Activated T-cell treated with anti-CD3 and anti-CD28 coated beads for 24 hours (primary cell): ENCODE measurements around the gene TESK2.
"Not testable (repeated sequence)": the region's sequence is repeated elsewhere in the genome, so short reads cannot be mapped to it uniquely, and the experiment has no call there.

Source experiments
- DNase-seq: peaks from one replicate; pipeline ENCODE4 v3.0.0-alpha.2; 2020; ENCODE audit warnings: low read depth

The TESK2 gene

GRCh38 chr1:45411510-45411899, 79.5 kb downstream of the TESK2 start:
- no peak for DNase-seq

DNA sequence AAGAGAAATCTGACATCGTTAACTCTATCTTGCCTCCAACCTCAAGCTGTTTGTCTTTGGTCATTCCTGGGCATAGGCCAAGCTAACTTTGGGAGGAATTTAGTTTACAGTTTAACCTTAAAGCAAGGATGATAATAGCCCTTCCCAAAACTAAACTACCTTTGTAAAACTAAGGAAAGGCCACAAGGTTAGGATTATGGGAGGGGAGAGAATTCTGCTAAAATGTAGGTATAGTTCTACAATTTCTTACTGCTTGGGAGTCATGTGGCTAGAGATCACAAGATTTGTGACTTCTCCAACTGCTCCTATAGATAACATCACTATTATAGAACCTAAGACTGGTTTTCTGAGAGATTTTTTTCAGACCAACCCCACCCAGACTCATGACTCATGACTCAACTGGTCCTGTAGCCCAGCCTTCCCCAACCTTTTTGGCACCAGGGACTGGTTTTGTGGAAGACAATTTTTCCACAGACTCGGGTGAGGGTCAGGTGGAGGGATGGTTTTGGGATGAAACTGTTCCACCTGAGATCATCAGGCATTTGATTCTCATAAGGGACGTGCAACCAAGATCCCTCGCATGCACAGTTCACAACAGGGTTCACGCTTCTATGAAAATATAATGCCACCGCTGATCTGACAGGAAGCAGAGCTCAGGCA, 80.0 kb downstream of the TESK2 start:
- DNase-seq, result no peak

DNA sequence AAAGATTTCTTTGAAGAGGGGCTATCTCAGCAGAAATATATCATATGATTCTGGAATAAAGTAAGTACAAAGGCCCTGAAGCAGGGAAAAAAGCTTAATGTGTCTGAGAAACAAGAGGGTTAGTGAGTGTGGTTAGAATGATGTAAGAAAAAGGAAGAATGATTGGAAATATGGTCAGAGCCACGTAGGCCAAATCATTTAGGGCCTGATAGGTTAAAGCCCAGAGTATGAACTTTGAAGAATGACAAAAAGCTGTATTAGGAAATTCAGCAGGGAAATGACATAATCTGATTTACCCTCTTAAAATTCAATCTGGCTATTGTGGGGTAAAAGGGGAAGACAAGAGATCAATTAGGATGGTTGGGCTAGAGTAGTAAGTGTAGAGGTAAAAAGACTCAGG, 81.7 kb downstream of the TESK2 start:
- DNase-seq, result no peak

- DNase-seq, result no peak
Observed at GRCh38 chr1:45407629-45408287, 83.2 kb downstream of the TESK2 start.

DNA sequence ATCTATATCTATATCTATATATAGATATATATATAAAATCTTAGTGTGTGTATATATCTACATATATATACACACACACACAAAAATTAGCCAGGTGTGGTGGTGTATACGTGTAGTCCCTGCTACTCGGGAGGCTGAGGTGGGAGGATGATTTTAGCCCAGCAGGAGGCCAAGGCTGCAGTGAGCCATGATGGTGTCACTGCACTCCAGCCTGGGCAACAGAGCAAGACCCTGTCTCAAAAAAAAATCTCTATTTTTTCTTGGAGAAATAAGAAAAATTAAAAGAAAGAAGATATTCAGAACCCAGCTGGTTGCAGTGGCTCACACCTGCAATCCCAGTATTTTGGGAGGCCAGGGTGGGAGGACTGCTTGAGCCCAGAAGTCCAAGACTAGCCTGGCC, 85.3 kb downstream of the TESK2 start:
- no peak for DNase-seq

DNA sequence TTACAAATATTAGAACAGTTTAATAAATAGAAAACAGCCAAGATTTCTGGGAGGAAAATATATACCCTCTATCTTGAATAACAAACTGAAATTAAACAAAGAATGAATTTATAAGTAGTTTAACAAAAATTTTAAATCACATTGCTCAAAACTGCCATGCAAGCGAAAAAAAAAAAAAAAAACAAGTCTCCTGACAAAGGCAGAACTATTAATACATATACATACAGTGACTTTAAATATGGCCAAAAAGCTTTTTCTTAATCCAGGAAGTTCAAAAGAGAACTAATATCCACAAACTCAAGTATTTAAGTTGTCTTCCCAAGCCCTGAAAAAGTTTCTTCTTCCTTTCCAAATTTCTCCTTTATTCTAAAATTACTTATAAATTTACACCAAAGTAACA, 87.2 kb downstream of the TESK2 start:
- DNase-seq, result no peak

- DNase-seq, result no peak
Observed at GRCh38 chr1:45403298-45403697, 87.7 kb downstream of the TESK2 start.

DNA sequence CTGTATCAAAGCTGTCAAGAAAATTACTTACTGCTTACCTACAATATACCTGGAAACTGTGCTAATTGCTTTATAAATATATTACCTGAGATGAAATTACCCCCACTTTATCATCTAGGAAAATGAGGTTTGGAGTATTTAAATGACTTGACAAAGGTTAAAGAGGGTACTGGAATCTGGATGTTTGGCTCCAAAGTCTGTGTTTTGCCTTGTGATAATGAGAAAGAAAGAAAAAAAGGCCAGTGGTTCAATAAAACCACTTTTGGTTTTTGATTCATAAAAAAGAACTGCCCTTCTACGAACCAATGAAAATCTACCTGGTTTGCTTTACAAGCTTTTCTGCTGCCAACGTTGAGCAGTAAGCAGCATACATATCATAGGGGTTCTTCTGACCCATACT, 89.4 kb downstream of the TESK2 start:
- DNase-seq, result no peak

DNA sequence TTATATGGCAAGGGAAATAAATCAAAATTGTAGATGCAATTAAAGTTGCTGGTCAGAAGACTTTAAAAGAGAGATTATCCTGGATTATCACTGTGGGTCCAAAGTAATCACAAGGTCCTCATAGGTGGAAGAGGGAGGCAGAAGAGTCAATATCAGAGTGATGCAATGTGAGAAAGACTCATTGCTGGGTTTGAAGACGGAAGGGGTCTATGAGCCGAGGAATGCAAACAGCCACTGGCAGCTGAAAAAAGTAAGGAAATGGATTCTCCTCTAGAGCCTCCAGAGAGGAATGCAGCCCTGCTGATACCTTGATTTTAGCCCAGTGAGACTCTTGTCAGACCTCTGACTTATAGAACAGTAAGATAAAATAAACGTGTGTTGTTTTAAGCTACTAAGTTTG, 90.9 kb downstream of the TESK2 start:
- DNase-seq, result no peak

GRCh38 chr1:45397285-45397684, 93.7 kb downstream of the TESK2 start:
- DNase-seq, result no peak

DNA sequence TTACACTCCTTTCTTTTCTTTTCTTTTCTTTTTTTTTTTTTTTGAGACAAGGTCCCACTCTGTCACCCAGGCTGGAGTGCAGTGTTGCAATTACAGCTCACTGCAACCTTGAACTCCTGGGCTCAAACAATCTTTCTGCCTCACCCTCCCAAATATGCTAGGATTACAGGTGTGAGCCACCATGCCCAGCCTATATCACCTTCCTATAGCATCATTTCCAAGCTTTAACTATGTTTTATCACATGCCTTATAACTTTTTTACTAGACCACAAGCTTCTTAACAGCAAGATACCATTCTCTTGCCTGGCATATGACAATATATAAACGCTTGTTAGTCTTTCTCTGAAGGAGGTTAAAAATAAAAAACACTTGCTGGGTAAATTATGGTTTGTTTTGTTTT, 95.4 kb downstream of the TESK2 start:
- no peak for DNase-seq

DNA sequence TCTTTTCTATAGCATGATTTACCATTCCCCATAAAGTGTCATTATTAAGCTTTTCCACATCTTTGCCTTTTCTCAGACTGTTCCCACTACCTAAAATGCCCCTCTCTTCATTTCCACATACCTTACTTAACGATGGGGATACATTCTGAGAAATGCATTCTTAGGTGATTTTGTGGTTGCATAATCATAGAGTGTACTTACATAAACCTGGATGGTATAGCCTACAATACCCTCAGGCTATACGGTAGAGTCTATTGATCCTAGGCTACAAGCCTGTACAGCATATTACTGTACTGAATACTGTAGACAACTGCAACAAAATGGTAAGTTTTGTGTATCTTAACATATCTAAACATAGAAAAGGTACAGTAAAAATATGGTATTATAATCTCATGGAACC, 95.9 kb downstream of the TESK2 start:
- no peak for DNase-seq

GRCh38 chr1:45394342-45394741, 96.6 kb downstream of the TESK2 start:
- no peak for DNase-seq

- no peak for DNase-seq
Observed at GRCh38 chr1:45393718-45394302, 97.2 kb downstream of the TESK2 start.

DNA sequence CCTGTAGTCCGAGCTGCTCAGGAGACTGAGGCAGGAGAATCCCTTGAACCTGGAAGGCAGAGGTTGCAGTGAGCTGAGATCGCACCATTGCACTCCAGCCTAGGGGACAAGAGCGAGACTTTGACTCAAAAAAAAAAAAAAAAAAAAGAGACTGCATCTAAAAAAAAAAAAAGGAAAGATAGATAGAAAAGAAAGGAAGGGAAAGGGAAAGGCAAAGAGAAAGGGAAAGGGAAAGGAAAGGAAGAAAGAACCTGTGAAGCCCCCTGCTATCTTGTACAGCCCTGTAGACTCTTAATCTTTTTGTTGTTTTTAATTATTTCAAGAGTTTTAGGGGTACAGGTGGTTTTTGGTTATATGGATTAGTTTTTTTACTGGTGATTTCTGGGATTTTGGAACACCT, 104.7 kb downstream of the TESK2 start:
- no peak for DNase-seq

DNA sequence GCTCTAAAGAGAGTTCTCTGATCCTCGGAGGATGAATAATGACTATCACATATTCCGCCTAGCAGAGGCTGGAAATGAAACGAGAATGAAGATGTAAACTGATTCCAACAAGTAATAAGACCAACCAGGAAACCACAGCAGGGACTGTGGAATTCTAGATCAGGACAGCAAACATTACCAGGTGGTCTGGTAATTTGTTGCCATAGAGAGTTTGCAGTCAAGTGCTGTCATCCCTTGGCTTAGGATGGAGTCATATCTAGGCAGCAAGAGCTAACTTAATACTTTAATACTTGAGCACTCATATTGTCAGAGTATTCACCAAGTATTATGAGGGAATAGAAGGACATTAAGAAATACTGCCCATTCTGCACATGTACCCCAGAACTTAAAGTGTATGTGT, 105.7 kb downstream of the TESK2 start:
- no peak for DNase-seq

GRCh38 chr1:45384213-45384612, 106.8 kb downstream of the TESK2 start:
- not testable (repeated sequence) for DNase-seq

DNA sequence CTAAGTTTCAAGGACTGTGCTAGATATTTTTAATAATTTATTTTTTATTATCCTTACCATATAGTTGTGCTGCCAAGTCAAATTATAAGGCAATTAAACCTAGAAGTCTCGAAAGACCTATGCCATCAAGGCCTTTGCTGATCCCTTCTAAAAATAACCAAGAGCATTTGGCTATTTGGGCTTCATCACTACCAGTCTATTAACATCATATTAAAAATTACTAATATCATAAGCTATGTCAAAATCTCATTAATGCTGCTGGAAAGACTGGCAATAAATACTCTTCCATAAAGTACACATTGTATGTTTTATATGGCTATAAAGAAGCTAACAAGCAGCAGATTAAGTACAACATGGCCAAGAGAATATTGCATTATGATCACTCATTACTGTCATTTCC, 107.8 kb downstream of the TESK2 start:
- no peak for DNase-seq

DNA sequence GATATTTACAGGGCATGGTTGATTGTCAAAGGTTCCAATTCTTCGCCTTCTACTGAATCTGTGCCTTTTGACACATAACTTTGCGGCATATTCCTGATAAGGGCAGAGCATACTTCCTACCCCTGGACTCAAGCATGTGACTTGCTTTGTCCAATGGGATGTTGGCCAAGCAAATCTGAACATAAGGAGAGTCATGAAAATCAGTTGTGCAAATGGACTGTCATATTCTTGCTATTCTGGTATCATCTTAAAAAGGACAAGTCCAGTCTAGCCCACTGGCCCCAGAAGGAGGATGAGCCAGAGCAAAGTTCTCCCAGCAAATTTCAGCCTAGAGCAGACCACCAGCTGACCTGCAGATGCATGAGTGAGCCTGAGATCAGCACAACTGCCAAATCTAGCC, 109.7 kb downstream of the TESK2 start:
- DNase-seq, result no peak

- no peak for DNase-seq
Observed at GRCh38 chr1:45380730-45381129, 110.2 kb downstream of the TESK2 start.

DNA sequence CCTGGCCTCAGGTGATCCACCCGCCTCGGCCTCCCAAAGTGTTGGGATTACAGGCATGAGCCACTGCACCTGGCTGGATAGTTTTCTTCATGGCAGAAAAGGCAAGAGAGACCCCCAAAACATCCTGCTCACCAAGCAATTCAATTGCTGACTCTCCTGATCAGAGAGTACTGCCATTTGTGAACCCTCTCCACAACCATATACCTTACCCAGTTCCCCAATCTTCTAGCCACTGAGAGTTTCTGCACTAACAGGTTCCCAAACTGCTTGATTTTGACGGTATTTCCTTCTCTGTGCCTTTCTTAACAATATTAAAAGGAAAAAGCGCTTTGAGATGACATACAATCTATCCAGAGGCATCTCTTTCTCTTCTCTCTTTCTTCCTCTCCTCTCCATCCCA, 110.8 kb downstream of the TESK2 start:
- DNase-seq, result no peak

- no peak for DNase-seq
Observed at GRCh38 chr1:45379524-45379923, 111.4 kb downstream of the TESK2 start.

- no peak for DNase-seq
Observed at GRCh38 chr1:45378184-45378583, 112.8 kb downstream of the TESK2 start.
